Measurements from ENCODE around the gene ZNF735.
"Not testable (repeated sequence)": the region's sequence is repeated elsewhere in the genome, so short reads cannot be mapped to it uniquely, and the experiment has no call there.

The ZNF735 gene

DNA sequence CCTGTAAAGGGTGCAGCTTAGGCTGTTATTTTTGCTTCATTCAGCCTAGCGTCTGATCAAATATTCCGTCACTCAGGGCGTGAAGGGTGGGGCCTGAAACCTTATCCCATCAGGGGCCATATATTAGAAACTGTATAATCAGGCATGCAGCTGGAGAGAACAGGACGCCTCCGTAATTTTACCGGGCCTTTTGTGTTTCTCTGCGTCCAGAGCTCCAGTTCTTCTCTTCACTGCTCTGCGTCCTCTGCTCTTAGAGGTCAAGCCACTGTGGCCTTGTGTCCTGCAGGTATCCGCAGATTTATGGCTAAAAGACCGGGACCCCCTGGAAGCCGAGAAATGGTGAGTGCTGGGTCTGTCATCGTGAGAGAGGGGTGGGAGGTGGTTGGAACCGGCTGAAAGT is at the start of gene ZNF735:
ZNF735 (plus strand) TSS at position 301 of the 400 bp plus-strand sequence; CDS start at position 301, 0 bp downstream.
- DNase-seq (ENCODE audit: low read depth) = no peak

DNA sequence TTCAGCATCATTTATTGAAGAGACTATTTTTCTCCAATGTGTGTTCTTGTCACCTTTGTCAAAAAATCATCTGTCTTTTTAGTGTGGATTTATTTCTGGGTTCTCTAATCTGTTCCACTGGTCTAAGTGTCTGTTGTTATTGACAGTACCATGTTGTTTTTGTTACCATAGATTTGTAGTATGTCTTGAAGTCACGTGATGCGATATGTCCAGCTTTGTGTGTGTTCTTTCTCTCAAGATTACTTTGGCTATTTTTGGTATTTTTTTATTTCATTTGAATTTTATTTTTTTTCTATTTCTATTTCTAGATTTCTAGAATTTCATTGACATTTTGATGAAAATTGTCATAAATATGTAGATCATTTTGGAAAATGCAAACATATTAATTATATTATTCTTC is 36.0 kb upstream of the ZNF735 start:
- DNase-seq (ENCODE audit: low read depth) = not testable (repeated sequence)

DNA sequence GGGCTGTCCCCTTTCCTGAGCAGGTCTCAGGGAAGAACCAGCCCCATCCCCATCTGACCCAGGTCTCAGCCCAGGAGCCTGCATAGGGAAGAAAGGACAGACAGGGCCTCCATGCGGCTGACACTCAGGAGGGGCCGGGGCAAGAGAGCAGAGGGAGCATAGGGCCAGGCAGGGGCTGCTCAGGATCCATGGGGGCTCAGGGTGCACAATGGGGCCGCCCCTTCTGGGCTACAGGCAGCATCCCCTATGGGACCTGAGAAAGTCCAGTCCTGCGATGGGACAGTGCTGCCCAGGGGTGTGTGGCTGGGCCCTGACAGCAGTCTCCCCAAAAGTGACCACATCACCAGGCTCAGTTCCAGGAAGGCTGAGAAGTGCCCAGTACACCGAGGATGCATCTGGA is 32.7 kb upstream of the ZNF735 start:
- DNase-seq (ENCODE audit: low read depth) = no peak

DNA sequence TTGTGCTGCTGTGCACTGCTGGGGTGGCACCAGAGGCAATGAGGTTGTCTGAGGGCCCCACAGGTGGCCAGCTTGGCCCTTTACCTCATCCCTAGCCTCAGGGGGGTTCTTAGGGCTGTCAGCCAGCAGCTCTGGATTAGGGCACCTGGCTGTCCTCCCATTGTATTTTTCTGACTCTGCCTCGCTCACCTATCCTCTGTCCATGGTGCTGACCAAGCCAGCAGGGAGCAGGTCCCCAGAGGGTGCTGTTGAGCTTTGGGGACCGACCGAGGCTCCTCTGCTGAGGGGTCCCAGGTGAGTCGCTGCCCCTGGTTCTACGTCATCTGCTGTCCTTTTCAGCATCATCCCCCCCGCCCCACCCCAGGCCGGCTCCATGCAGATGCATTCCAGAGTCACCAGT is 32.1 kb upstream of the ZNF735 start:
- DNase-seq (ENCODE audit: low read depth) = no peak

DNA sequence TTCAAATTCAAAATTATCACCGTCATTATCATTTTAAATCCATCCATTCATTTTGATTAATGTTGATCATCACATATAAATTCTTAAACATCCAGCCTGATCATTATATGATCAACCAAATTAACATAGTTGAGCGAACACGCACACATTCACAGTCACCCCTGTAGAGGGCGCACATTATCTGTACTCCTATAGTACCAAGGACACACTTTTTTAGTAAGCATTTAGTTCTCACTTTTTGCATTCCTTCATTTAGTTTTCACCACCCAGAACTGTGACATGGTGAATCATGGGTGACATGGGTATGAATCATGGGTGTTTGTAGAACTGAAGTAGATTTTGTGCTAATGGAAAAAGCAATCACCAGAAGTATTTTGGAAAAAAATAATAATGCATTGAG is 26.0 kb upstream of the ZNF735 start:
- no peak for DNase-seq (ENCODE audit: low read depth)

DNA sequence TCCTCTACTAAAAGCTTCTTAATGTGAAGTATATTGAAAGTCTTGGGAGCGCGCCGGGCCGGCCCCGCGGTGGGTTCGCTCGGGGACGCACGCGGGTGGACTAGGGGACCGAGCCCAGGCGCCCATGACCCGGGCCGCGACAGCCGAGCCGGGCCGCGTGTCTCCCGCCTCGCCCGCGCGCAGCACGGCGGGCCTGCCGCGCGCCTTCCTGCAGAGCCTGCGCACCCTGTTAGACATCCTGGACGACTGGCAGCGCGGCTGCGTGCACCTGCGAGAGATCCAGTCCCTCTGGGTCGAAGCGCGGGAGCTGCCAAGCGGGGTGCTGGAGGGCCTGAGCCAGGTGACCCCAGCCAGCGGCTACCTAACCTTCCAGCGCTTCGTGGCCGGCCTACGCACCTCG is 25.4 kb upstream of the ZNF735 start:
- no peak for DNase-seq (ENCODE audit: low read depth)

DNA sequence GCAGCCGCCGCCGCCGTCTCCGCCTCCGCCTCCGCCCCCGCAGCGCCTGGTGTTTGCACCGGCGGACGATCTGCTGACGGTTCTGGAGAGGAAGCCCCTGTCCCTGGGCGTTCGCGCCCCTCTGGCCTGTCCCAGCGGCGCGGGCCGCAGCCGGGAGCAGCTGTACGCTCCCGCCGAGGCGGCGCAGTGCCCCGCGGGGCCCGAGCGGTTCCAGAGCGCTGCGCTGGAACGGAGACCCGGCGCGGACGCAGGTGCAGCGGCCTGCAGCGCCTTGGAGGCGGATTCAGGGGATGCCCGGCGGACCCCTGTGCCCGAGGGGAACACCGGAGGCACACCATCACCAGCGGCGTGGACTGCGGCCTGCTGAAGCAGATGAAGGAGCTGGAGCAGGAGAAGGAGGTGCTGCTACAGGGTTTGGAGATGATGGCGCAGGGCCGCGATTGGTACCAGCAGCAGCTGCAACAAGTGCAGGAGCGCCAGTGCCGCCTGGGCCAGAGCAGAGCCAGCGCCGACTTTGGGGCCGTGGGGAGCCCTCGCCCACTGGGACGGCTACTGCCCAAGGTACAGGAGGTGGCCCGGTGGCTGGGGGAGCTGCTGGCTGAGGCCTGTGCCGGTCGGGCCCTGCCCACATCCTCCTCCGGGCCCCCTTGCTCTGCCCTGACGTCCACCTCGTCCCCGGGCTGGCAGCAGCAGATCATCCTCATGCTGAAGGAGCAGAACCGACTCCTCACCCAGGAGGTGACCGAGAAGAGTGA is 24.8 kb upstream of the ZNF735 start:
- no peak for DNase-seq (ENCODE audit: low read depth)

DNA sequence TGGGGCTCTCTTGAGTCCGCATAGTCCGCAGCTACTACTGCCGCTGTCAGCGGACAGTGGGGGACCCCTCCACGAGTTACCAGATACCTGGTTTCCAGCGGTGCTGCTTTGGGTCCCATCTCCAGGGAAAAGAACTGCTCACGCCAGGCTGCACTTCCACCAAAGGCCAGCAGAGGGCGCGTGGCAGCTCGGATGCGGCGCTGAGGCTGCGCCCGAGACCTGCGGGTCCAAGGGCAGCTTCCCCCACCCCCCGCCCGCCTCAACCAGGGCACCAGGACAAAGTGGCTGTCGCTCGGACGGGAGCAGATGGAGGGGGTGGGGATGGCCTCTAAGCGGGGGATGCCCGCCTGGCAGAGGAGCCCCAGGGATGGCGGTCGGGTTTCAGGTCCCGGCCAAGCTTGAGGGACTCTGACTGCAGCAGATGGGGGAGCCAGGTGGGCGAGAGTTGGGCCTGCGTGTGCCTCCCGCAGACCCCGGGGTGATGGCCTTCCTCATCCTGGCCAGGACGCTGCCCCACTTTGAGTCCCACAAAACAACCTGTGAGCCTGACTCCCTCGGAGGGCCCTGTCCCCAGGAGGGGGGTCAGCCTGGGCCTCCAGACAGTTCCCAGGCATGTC is 23.8 kb upstream of the ZNF735 start:
- DNase-seq (ENCODE audit: low read depth) = no peak

DNA sequence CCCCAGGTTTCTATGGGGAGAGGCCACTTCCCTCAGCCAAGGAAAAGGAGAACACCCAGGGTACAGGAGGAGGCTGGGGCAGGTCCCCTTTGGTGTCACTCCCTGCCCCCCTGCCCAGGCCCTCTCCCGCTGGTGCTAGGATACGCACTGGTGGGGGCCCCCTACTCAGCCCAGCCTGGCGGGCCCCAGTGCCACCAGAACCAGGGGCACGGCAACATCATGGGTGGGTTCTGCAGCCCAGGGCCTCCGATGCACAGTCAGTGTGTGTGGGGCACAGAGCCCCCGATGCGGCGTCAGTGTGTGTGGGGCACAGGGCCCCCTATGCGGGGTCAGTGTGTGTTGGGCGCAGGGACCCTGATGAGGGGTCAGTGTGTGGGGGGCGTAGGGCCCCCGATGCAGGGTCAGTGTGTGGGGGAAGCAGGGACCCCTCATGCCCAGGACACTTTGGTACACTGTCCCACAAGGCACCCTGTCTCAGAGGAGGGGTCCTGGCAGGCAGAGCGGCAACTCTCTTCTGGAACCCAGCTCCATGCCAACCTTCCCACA is 23.1 kb upstream of the ZNF735 start:
- no peak for DNase-seq (ENCODE audit: low read depth)

DNA sequence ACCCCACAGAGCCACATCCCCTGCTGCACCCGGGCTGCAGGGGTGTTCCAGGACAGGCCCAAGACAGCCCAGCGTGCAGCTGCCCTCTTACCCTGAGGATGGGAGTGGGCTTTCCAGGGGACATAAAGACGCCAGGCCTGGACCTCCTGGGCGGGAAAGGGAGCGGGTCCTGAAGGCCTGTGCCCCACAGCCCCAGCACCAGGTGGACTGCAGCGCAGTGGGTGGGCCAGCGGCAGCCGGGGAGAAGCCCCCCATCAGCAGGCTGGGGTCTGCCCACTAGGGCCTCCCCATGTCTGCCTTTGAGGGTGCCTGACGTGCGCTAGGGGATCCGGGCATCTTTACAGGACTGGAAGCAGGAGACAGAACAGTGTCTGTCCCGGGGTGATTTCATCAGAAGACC is 22.6 kb upstream of the ZNF735 start:
- DNase-seq (ENCODE audit: low read depth) = no peak

DNA sequence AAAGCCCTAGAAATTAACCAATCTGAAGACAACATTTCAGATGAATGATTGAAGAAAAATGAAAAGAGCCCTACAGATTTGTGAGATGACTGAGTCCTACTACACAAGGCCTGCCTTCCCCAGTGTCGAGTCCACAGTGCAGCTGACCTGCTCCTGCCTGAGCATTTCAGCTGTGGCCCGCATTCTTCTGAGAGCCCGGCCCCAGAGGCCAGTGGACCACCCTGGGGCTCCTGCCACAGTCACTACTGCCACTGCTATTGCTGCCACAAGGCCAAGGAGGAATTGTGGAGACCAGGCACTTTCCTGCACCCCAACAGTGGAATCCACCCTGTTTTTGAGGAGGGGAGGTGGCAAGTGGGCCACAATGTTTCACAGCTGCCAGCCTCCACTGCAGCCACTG is 19.6 kb upstream of the ZNF735 start:
- DNase-seq (ENCODE audit: low read depth) = no peak

DNA sequence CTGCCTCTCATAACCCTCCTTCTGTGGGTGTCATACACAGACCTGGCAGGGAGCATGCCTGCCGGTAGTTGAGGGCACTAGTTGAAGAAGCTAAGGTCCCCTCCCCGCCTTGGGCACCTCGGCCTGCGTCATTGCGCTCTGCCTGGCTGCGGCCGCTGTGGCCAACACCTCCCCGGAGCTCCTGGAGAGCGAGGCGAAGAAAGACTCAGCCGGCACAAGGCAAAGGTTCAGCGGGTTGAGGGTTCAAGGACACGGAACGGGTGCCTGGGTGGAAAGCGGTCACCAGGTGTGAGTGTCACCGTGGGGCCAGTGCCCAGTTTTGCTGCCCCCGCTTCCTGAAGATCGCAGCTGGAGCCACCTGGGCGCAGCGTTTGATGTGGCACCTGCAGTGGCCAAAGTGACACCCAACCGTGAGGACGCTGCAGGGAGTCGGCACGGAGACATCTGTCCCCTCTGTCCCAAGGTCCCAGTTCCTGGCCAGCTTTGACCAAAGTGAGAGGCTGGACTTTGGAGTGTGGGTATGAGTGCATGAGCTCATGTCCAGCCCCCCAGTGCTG is 14.8 kb upstream of the ZNF735 start:
- DNase-seq (ENCODE audit: low read depth) = no peak

DNA sequence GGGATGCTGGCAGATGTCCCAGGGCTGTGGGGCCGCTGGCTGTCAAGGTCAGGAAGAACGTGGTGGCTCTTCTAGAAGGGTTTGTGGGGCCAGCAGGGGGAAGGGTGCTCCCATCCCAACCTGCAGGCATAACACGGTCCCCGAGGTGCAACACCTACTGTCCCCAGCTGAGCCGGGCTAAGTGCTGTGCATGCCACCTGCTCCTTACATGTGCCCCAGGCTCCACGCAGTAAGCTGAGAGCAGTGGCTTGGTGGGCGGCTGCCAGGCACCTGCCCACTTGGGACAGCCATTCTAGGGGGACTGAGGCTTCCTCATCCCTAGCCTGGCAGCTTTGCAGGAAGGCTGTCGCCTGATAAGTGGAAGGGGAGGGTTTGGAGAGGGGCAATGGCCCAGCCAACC is 14.2 kb upstream of the ZNF735 start:
- no peak for DNase-seq (ENCODE audit: low read depth)

DNA sequence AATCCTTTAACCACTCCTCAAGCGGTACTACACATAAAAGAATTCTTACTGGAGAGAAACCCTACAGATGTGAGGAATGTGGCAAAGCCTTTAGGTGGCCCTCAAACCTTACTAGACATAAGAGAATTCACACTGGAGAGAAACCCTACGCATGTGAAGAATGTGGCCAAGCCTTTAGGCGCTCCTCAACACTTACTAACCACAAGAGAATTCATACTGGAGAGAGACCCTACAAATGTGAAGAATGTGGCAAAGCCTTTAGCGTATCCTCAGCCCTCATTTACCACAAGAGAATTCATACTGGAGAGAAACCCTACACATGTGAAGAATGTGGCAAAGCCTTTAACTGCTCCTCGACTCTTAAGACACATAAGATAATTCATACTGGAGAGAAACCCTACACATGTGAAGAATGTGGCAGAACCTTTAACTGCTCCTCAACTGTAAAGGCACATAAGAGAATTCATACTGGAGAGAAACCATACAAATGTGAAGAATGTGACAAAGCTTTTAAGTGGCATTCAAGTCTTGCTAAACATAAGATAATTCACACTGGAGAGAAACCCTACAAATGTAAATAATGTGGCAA is 12.8 kb downstream of the ZNF735 start:
- not testable (repeated sequence) for DNase-seq (ENCODE audit: low read depth)

DNA sequence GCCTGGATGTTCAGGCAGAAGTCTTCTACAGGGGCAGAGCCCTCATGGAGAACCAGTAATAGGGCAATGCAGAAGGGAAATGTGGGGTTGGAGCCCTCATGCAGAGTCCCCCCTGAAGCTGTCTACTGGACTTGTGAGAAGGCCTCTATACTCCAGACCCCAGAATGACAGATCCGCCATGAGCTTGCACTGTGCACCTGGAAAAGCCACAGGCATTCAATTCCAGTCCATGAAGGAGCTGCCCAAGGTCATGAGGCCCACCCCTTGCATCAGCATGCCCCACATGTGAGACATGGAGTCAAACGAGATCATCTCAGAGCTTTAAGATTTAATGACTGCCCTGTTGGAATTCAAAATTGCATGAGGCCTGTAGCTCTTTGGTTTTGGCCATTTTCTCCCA is 16.4 kb downstream of the ZNF735 start:
- DNase-seq (ENCODE audit: low read depth) = no peak

DNA sequence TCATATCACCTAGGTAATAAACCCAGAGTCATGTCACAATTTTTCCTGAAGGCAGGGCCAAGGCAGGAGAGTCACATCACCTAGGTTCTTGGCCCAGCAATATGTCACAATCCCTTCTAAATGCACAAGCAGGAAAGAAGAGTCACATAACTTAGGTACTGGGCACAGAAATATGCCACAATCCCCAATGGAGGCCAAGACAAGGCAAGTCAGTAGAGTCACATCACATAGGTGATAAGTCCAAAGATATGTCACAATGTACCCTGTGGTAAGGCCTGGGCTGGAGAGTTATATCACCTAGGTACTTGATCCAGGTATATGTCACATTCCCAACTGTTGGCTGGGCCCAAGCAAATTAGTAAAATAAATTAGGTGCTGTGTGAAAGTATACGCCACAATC is 21.2 kb downstream of the ZNF735 start, which contains the start of gene ZNF679:
ZNF679 (plus strand) TSS at position 301 of the 400 bp plus-strand sequence. CDS start 20,644 bp downstream, outside the sequence.
- DNase-seq (ENCODE audit: low read depth) = not testable (repeated sequence)

DNA sequence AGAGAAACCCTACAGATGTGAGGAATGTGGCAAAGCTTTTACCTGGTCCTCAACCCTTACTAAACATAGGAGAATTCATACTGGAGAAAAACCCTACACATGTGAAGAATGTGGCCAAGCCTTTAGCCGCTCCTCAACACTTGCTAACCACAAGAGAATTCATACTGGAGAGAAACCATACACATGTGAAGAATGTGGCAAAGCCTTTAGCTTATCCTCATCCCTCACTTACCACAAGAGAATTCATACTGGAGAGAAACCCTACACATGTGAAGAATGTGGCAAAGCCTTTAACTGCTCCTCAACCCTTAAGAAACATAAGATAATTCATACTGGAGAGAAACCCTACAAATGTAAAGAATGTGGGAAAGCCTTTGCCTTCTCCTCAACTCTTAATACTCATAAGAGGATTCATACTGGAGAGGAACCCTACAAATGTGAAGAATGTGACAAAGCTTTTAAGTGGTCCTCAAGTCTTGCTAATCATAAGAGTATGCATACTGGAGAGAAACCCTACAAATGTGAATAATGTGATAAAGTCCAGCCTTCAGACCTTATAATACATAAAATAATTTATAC is 59.4 kb downstream of the ZNF735 start:
- no peak for DNase-seq (ENCODE audit: low read depth)
